ENCODE results near the gene IRX4. TPM values are rescaled to one million over a fixed set of nuclear protein-coding genes. Genes with fewer than 3 reads are reported as not detected.

Gene IRX4
- total RNA-seq, 1 donor from 2014 or later = 6.0 TPM

DNA sequence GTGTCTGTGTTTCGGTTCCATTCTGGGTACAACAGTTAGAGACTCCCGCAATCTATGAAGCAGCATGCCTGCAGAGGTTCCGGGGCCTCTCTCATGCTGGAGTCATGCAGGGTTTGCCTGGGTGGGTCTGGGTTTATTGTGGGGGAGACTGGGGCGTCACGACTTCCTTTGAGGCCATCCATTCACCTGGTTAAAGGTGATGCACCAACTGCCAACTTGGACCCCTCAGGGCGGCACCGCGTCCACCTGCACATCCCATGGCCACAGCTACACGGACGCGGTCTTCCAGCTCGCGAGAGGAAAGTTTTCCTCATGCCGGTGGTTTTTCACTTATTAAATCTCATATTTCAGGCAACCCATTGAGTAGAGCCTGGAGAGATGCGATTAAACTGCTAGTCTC lies 30.9 kb upstream of the IRX4 start:
- DNase-seq = no peak

- DNase-seq = no peak
These were observed 30.3 kb upstream of the IRX4 start for GRCh38 chr5:1912951-1913565.

DNA sequence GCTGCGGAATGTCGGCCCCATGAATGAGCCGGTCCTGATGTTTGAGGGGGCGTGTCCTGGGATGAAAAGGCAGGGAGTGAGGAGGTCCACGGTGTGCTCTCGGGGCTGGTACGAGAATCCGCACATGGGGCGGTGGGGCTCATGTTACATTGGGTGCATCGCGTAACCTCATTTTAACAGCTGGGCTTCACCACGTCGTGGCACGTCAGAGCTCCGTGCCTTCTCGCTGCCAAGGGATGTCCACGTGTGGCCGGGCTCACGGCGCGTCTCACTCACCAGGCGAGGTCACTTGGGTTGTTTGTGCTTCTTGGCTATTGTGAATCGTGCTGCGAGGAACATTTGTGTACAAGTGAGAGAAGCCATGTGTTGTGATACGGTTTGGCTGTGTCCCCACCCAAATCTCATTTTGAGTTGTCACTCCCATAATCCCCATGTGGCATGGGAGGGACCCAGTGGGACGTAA lies 29.1 kb upstream of the IRX4 start:
- no peak for DNase-seq

GRCh38 chr5:1910861-1911772 lies 28.4 kb upstream of the IRX4 start:
- no peak for DNase-seq

GRCh38 chr5:1910081-1910760 lies 27.5 kb upstream of the IRX4 start:
- no peak for DNase-seq

DNA sequence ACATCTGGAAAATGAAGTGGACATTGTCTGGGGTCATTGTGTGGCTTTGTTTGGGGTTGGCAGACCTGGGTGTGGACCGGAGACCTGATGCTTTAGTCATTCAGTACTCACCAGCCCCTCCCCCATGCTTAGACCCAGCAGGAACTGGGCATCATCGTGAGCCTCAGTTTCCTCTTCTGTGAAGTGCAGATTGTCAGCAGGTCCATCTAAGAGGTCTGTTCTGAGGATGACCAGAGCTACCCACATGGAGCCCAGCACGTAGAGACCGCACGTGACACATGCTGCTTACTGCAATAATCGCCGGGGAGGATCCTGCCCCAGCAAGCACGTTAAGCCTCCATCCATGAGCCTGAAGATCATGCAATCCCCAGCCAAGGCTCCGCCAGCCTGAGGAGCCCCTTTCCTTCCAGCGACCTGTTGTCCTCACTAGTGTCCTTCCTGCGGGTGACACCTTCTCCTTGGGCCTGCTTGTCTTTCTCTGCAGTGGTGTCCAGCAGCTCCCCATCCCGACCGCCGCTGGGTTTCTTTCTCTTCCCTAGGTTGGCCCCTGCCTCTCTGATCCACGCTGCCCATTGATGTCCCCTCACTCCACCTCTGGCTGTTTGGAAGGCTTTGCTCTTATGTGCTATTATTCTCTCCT lies 26.7 kb upstream of the IRX4 start:
- DNase-seq = no peak

GRCh38 chr5:1908931-1909330 lies 26.2 kb upstream of the IRX4 start:
- DNase-seq = no peak

DNA sequence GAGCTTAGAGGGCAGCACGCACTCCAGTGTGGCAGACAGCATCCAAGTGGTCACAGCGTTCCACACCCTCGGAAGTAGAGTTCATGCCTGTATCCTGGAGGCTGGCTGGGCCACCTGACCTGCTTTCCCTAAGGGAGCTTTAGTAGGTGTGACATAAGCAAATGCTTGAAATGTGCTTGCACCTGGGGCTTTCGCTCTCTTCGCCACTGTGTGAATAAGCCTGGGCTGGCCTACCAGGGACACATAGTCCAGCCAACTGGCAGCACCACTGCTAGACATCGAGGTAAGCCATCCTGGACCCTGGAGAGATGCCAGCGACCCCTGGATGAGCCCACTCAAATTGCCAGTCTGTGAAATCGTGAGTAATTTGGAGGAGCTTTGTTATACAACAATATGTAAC lies 24.9 kb upstream of the IRX4 start:
- no peak for DNase-seq

GRCh38 chr5:1905108-1905507 lies 22.4 kb upstream of the IRX4 start:
- DNase-seq = no peak

- no peak for DNase-seq
These were observed 19.3 kb upstream of the IRX4 start for GRCh38 chr5:1901983-1902382.

DNA sequence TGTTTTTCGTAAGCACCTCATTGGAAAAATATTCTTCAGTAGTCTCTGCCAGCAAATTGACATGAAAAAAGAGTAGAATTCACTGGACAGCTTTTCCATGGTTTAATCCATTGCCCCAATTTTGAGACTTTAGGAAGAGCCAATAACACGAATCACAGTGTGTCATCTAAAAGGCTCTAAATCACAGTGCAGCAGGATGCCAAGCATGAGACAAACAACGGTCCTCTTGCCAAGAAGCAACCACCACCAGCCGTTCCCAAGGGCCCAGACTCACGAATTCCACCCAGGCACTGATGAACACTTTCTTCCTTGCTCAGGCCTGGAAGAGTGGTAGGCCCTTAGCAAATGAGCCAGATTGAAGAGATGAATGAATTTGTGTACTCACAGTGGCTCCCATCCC lies 18.3 kb upstream of the IRX4 start:
- no peak for DNase-seq

- no peak for DNase-seq
These were observed 16.5 kb upstream of the IRX4 start for GRCh38 chr5:1899201-1899600.

DNA sequence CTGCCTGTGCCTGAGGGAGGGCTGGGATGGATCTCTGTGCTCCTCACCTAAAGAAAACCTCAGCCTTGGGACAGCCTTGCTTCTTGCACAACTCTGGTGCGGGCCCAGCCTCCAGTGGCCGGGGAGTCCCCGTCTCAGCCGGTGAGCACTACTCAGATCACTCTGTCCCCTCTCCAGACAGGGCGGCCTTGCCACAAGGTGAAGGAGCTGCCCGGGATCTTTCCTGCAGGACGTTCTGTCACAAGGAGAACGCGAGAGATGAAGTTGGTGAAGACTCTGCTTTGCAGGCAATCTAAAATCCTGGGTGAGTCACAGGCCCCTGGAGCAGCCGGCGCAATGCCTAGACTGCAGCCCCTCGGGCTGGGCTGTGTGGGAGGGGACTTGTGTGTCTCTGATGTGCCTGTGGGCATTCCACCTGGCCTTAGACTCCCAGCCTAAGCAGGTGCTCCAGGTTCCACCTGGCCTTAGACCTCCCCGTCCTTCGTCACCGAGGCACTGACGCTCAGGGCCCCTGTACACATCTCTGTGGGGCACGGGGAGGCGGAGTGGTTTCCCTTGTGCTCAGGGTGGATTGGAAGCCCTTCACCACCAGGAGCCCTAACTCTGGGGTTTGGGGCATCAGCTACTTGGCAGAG lies 15.2 kb upstream of the IRX4 start:
- DNase-seq = no peak

- DNase-seq = no peak
These were observed 14.7 kb upstream of the IRX4 start for GRCh38 chr5:1897386-1897785.

GRCh38 chr5:1896602-1897376 lies 14.1 kb upstream of the IRX4 start:
- DNase-seq = no peak

- DNase-seq = no peak
These were observed 13.2 kb upstream of the IRX4 start for GRCh38 chr5:1895739-1896420.

DNA sequence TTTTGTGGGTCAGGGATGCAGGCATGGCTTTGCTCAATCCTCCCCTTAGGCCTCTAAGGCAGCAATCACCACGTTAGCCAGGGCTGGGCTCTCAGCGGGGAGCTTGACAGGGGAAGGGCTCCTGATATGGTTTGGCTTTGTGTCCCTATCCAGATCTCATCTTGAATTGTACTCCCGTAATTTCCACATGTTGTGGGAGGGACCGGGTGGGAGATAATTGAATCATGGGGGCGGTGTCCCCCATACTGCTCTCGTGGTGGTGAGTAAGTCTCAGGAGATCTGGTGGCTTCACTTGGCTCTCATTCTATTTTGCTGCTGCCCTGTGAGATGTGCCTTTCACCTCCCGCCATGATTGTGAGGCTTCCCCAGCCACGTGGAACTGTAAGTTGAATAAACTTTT lies 11.5 kb upstream of the IRX4 start:
- DNase-seq = no peak

DNA sequence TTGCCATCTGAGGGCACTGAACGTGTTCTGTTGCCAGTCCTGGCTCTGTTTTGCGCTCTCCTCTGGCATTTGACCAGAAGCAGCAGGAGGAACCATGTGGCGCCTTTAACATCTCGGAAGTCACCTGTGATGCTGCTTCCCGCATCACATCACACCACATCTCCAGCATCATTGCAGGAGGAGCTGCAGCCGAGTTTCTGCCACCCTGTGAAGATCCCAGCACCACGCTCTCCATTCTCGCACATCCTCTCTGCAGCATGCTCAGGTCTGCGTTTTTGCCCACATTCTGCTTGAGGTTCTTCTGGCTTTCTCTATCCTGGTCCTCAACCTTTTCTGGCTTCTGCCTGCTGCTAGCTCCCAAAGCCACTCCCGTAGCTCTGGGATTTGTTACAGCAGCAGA lies 11.0 kb upstream of the IRX4 start:
- DNase-seq = no peak

GRCh38 chr5:1892685-1893445 lies 10.1 kb upstream of the IRX4 start:
- DNase-seq = no peak

DNA sequence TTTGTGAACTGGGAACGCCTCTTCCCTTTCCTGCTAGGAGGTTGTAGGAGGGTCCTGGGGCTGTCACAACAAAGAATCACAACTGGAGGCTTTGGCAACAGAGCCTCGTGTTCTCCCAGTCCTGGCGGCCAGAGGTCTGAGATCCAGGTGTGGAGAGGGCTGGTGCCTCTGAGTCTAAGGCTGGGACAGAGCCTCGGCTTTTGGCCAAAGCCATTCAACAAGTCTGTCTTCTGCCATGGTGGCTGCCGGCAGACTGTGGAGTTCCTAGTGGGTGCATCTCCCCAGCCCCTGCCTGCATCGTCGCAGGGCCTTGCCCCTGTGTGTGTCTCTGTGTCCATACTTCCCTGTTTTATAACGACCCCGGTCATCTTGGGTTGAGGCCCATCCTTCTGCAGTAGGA lies 9.5 kb upstream of the IRX4 start:
- no peak for DNase-seq
